ENCODE data around the gene ZNF484.
A peak's percentile ranks its signal among the peaks of the same experiment; 100 is the strongest.
"Not testable (repeated sequence)": the region's sequence is repeated elsewhere in the genome, so short reads cannot be mapped to it uniquely, and the experiment has no call there.

The ZNF484 gene

GRCh38 chr9:92808726-92809451 is 68.9 kb downstream of the ZNF484 start:
- in situ Hi-C loops (cut with HindIII; ENCODE audit: low pct_ligation_motif_present, low sequenced_read_pairs), result loop anchor here (25.0 kb wide), 1 partner anchor 97 kb away; no protein-coding TSS in a partner anchor
- no peak overlapping the region for H3K27ac ChIP-seq
- TF ChIP-seq CTCF (IDR thresholded peaks at IDR 0.05; ENCODE audit: low read depth, low read length, missing control alignments), result peak; percentile 48
- no peaks in the 10 kb centered on the region for H3K36me3 ChIP-seq (replicated peaks)
- DNase-seq, result peak; percentile 53
- H3K4me3 ChIP-seq (ENCODE audit: low read depth, low read length), result peak overlapping the region; percentile 26
- peaks cover 62% of the 10 kb centered on the region for H3K27me3 ChIP-seq (replicated peaks)

GRCh38 chr9:92807757-92808725 is 69.8 kb downstream of the ZNF484 start:
- H3K27me3 ChIP-seq (replicated peaks), result peaks cover 58% of the 10 kb centered on the region
- no peak overlapping the region for H3K27ac ChIP-seq
- TF ChIP-seq CTCF (IDR thresholded peaks at IDR 0.05; ENCODE audit: low read depth, low read length, missing control alignments), result no peak
- no peaks in the 10 kb centered on the region for H3K36me3 ChIP-seq (replicated peaks)
- H3K4me3 ChIP-seq (ENCODE audit: low read depth, low read length), result no peak overlapping the region
- in situ Hi-C loops (cut with HindIII; ENCODE audit: low pct_ligation_motif_present, low sequenced_read_pairs), result loop anchor here (25.0 kb wide), 1 partner anchor 96 kb away; no protein-coding TSS in a partner anchor
- DNase-seq, result no peak

GRCh38 chr9:92807031-92807756 is 70.6 kb downstream of the ZNF484 start:
- TF ChIP-seq CTCF (IDR thresholded peaks at IDR 0.05; ENCODE audit: low read depth, low read length, missing control alignments), result no peak
- peaks cover 52% of the 10 kb centered on the region for H3K27me3 ChIP-seq (replicated peaks)
- no peak overlapping the region for H3K4me3 ChIP-seq (ENCODE audit: low read depth, low read length)

GRCh38 chr9:92804727-92805126 is 73.1 kb downstream of the ZNF484 start:
- H3K27me3 ChIP-seq (replicated peaks), result peaks cover 39% of the 10 kb centered on the region
- TF ChIP-seq CTCF (IDR thresholded peaks at IDR 0.05; ENCODE audit: low read depth, low read length, missing control alignments), result no peak
- no peak for DNase-seq
- in situ Hi-C loops (cut with HindIII; ENCODE audit: low pct_ligation_motif_present, low sequenced_read_pairs), result loop anchor here (25.0 kb wide), 1 partner anchor 92 kb away; no protein-coding TSS in a partner anchor
- no peak overlapping the region for H3K4me3 ChIP-seq (ENCODE audit: low read depth, low read length)
- H3K27ac ChIP-seq, result no peak overlapping the region
- no peaks in the 10 kb centered on the region for H3K36me3 ChIP-seq (replicated peaks)

More at GRCh38 chr9:92807031-92807756, 70.6 kb downstream of the ZNF484 start:
- no peak overlapping the region for H3K27ac ChIP-seq
- DNase-seq, result no peak
- H3K36me3 ChIP-seq (replicated peaks), result no peaks in the 10 kb centered on the region
- in situ Hi-C loops (cut with HindIII; ENCODE audit: low pct_ligation_motif_present, low sequenced_read_pairs), result loop anchor here (25.0 kb wide), 1 partner anchor 95 kb away; no protein-coding TSS in a partner anchor

GRCh38 chr9:92798358-92798757 is 79.5 kb downstream of the ZNF484 start:
- no peak overlapping the region for H3K27ac ChIP-seq
- no peaks in the 10 kb centered on the region for H3K36me3 ChIP-seq (replicated peaks)
- H3K4me3 ChIP-seq (ENCODE audit: low read depth, low read length), result no peak overlapping the region
- H3K27me3 ChIP-seq (replicated peaks), result peaks cover 10% of the 10 kb centered on the region
- TF ChIP-seq CTCF (IDR thresholded peaks at IDR 0.05; ENCODE audit: low read depth, low read length, missing control alignments), result no peak
- in situ Hi-C loops (cut with HindIII; ENCODE audit: low pct_ligation_motif_present, low sequenced_read_pairs), result no loop called here
- no peak for DNase-seq

- H3K27ac ChIP-seq; H3K4me3 ChIP-seq (ENCODE audit: low read depth, low read length); H3K36me3 ChIP-seq (replicated peaks); H3K27me3 ChIP-seq (replicated peaks); in situ Hi-C loops (cut with HindIII; ENCODE audit: low pct_ligation_motif_present, low sequenced_read_pairs); DNase-seq: not testable (repeated sequence)
These were observed 81.5 kb downstream of the ZNF484 start for GRCh38 chr9:92796337-92796804.

Measured in brain microvascular endothelial cell (primary cell).